ENCODE measurements around the gene ARMC6. TPM values are rescaled to one million over a fixed set of nuclear protein-coding genes. Genes with fewer than 3 reads are reported as not detected.

Gene ARMC6
- total RNA-seq, 4 donors from 2014 or later: 15.9 to 24.0 (median 19.2) TPM

GRCh38 chr19:19052921-19053320 lies 19.5 kb downstream of the ARMC6 start:
- H3K27me3 ChIP-seq: no peaks in the 10 kb centered on the region
- H3K9me3 ChIP-seq: no peaks in the 10 kb centered on the region
- no peaks in the 10 kb centered on the region for H3K4me1 ChIP-seq
- H3K36me3 ChIP-seq: peaks cover 0 to 94% of the 10 kb centered on the region in 2 donors
- 100% methylated on average over 1 of the region's 1 CpG; no CpG with 5 or more reads in 1 of the 2 donors for WGBS, 2 donors (ENCODE audit: low coverage in 1 of 2)
- TF ChIP-seq POLR2AphosphoS5 (IDR thresholded peaks at IDR 0.05) (no peak), CTCF (IDR thresholded peaks at IDR 0.05) (no peak)
- no peak for ATAC-seq
- H3K27ac ChIP-seq: no peak overlapping the region
- H3K4me3 ChIP-seq: no peak overlapping the region

- Histone ChIP-seq H3K9me3 (no peaks in the 10 kb centered on the region), H3K36me3 (peaks cover 0 to 95% of the 10 kb centered on the region in 2 donors), H3K4me1 (no peaks in the 10 kb centered on the region), H3K4me3 (no peak overlapping the region), H3K27ac (no peak overlapping the region), H3K27me3 (no peaks in the 10 kb centered on the region)
- WGBS, 2 donors (ENCODE audit: low coverage in 1 of 2): 93 to 94% methylated on average over 11 to 17 of the region's 25 CpGs
- peak; percentile 66 for ATAC-seq
- no peak for TF ChIP-seq EP300 (IDR thresholded peaks at IDR 0.05)
- peak in 3 of 4 experiments; percentile 49 to 73 (median 55) for TF ChIP-seq CTCF (IDR thresholded peaks at IDR 0.05)
- no peak for TF ChIP-seq POLR2A (IDR thresholded peaks at IDR 0.05)
These were observed 20.3 kb downstream of the ARMC6 start for GRCh38 chr19:19053508-19054314.

GRCh38 chr19:19054315-19054938 lies 21.0 kb downstream of the ARMC6 start:
- Histone ChIP-seq H3K36me3 (peaks cover 0 to 97% of the 10 kb centered on the region in 2 donors), H3K4me1 (no peaks in the 10 kb centered on the region), H3K9me3 (no peaks in the 10 kb centered on the region), H3K27ac (no peak overlapping the region), H3K27me3 (no peaks in the 10 kb centered on the region), H3K4me3 (no peak overlapping the region)
- 100% methylated on average over 1 of the region's 15 CpGs; no CpG with 5 or more reads in 1 of the 2 donors for WGBS, 2 donors (ENCODE audit: low coverage in 1 of 2)
- no peak for ATAC-seq
- no peak for TF ChIP-seq CTCF (IDR thresholded peaks at IDR 0.05)
- no peak for TF ChIP-seq EP300 (IDR thresholded peaks at IDR 0.05)
- no peak for TF ChIP-seq POLR2A (IDR thresholded peaks at IDR 0.05)
- no peak for TF ChIP-seq POLR2AphosphoS5 (IDR thresholded peaks at IDR 0.05)

- no peak overlapping the region for H3K4me3 ChIP-seq
- ATAC-seq: no peak
- no peaks in the 10 kb centered on the region for H3K4me1 ChIP-seq
- H3K36me3 ChIP-seq: peaks cover 0 to 96% of the 10 kb centered on the region in 2 donors
- no peaks in the 10 kb centered on the region for H3K27me3 ChIP-seq
- 82 to 100% methylated on average over 1 to 6 of the region's 19 CpGs for whole genome bisulfite sequencing, 2 donors (ENCODE audit: low coverage in 1 of 2)
- TF ChIP-seq EP300 (IDR thresholded peaks at IDR 0.05) (no peak), POLR2A (IDR thresholded peaks at IDR 0.05) (no peak), POLR2AphosphoS5 (IDR thresholded peaks at IDR 0.05) (no peak), CTCF (IDR thresholded peaks at IDR 0.05) (no peak)
- H3K27ac ChIP-seq: no peak overlapping the region
- H3K9me3 ChIP-seq: no peaks in the 10 kb centered on the region
These were observed 21.6 kb downstream of the ARMC6 start for GRCh38 chr19:19054939-19055440.

Data from gastroesophageal sphincter (tissue), 4 donors.